GM18951 (cell line): Measurements from ENCODE around the gene PWP1.
"Not testable (repeated sequence)": the region's sequence is repeated elsewhere in the genome, so short reads cannot be mapped to it uniquely, and the experiment has no call there.

Experiments
- POLR2A ChIP-seq: IDR thresholded peaks from 4 replicates; pipeline ENCODE4 v1.6.1; 2011; ENCODE audit warnings: mild to moderate bottlenecking; ENCODE audit not compliant: insufficient read length, insufficient read depth; ENCODE audit errors: extremely low read depth
- in situ Hi-C: fragments of 300-500 bp; cut with MboI; formaldehyde crosslinking; loops from one replicate; pipeline ENCODE4 v1.12.0; 2022; ENCODE audit warnings: low sequenced_read_pairs, mixed read lengths, inconsistent platforms; ENCODE audit not compliant: unreplicated experiment

PWP1 gene

DNA sequence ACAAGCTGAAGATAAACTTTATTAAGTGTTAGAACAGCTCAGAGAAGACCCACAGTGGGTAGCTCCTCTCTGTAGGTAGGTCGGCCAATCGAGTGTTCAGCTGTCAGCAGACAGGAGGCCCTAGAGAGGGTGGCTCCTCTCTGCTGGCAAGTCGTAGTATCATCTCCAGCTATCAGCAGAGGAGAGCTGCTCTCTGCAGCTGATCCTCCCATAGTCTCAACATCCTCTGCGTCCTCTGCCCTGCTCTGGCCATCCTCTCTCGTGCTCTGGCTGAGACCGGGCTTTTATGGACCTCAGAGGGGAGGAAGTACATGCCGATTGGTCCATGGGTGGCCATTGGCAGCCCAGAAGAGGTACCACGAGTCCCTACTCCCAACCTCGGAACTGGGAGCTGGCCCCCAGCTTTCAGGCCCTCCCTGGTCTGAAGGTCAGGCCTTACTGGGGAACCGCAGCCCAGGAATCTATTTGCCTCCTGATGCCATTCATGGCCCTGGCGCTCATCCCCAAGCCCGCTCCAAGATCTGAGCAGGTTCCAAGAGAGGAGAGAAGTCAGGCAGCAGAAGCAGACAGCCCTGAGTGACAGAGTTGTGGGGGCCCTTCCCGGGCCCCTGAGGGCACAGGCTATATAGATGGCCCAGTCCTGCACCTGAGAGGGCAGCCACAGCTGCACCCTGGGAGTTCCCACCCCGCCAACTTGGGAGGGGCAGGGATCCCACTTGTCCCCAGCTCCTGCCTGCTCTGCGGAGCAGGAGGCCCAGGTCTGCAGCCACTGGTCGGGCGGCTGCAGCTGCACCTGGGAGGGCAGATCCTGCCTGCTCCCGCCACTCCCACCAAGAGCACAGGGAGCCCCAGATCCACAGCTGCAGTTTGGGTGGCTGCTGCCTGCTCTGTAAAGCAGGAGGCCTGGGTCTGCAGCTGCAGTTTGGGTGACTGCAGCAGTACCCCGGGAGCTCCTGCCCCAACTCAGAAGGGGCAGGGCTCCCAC lies 3.5 kb upstream of the PWP1 start:
- TF ChIP-seq POLR2A, result no peak
- in situ Hi-C loops, result loop anchor here (5.0 kb wide), 1 partner anchor 205 kb away; no protein-coding TSS in a partner anchor

GRCh38 chr12:107684029-107684795 lies 1.4 kb upstream of the PWP1 start:
- no peak for TF ChIP-seq POLR2A
- in situ Hi-C loops, result loop anchor here (5.0 kb wide), 1 partner anchor 203 kb away; no protein-coding TSS in a partner anchor

GRCh38 chr12:107684990-107685359 lies 624 bp upstream of the PWP1 start:
- in situ Hi-C loops, result loop anchor here (5.0 kb wide), 1 partner anchor 202 kb away; no protein-coding TSS in a partner anchor
- no peak for TF ChIP-seq POLR2A

DNA sequence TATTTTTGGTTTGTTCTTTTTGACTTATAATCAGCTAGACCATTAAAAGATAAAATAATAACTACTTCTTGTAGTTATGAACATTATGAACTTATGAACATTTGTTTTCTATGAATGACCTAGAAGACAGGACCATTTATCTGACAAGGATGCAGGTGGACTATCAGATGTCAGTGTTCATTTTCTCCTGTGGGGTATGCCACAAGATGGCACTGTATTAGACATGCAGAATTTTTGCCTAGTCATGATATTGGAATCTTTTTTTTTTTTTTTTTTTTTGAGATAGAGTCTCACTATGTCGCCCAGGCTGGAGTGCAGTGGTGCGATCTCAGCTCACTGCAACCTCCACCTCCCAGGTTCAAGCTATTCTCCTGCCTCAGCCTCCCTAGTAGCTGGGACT lies 10.2 kb downstream of the PWP1 start:
- in situ Hi-C loops, result not testable (repeated sequence)

GRCh38 chr12:107702106-107702505 lies 16.5 kb downstream of the PWP1 start:
- no peak for TF ChIP-seq POLR2A

GRCh38 chr12:107704041-107704440 lies 18.4 kb downstream of the PWP1 start:
- in situ Hi-C loops, result no loop called here

More at GRCh38 chr12:107702106-107702505, 16.5 kb downstream of the PWP1 start:
- in situ Hi-C loops, result no loop called here

DNA sequence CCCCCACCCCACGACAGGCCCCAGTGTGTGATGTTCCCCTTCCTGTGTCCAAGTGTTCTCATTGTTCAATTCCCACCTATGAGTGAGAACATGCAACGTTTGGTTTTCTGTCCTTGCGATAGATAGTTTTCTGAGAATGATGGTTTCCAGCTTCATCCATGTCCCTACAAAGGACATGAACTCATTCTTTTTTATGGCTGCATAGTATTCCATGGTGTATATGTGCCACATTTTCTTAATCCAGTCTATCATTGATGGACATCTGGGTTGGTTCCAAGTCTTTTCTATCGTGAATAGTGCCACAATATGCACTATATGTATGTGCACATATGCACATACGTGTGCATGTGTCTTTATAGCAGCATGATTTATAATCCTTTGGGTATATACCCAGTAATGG lies 19.9 kb downstream of the PWP1 start:
- in situ Hi-C loops, result not testable (repeated sequence)

More at GRCh38 chr12:107704041-107704440, 18.4 kb downstream of the PWP1 start:
- TF ChIP-seq POLR2A, result no peak

GRCh38 chr12:107715780-107716179 lies 30.2 kb downstream of the PWP1 start:
- no peak for TF ChIP-seq POLR2A
- in situ Hi-C loops, result no loop called here

DNA sequence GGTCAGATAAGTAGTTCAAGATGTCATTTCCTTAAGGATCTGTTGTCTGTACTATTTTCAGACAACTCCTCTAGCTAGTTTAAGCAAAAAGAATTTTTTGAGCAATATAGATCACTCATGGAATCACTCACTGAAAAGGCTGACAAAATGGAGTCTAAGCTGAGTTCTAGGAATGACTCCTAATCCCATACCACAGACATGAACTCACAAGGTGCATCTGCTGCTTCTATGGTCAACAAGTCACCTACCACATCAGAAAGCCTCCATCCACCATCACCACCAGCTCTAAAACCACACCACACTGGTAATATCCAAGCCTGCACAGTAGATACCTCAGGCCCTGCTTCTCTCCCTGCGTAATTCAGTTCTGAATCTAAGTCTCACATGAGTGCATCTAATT lies 33.0 kb downstream of the PWP1 start:
- in situ Hi-C loops, result no loop called here
- TF ChIP-seq POLR2A, result no peak

DNA sequence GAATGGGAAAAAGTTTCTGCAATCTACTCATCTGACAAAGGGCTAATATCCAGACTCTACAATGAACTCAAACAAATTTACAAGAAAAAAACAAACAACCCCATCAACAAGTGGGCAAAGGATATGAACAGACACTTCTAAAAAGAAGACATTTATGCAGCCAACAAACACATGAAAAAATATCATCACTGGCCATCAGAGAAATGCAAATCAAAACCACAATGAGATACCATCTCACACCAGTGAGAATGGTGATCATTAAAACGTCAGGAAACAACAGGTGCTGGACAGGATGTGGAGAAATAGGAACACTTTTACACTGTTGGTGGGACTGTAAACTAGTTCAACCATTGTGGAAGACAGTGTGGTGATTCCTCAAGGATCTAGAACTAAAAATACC lies 41.7 kb downstream of the PWP1 start:
- in situ Hi-C loops, result not testable (repeated sequence)

GRCh38 chr12:107727742-107728141 lies 42.1 kb downstream of the PWP1 start:
- in situ Hi-C loops, result not testable (repeated sequence)

GRCh38 chr12:107730618-107731341 lies 45.2 kb downstream of the PWP1 start:
- in situ Hi-C loops, result no loop called here
- TF ChIP-seq POLR2A, result no peak

DNA sequence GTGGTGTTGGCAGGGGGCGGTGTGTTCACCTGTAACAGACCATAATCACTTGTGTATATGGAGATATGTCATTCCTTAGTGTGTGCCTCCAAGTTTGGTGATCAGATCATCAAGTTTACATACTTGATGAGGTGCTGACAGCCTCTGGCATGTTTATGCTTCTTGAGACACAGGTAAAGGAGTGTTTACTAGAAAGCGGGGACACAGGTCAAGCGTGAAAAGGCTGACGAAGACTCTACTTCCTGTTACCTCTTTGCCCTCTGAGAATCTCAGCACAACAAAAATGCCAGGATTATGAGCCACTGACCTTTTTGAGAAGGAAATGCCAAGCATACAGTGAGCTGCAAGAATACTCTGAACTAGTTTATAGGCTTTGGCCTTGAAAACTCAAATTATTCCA lies 45.8 kb downstream of the PWP1 start:
- no peak for TF ChIP-seq POLR2A

GRCh38 chr12:107732365-107732764 lies 46.8 kb downstream of the PWP1 start:
- no peak for TF ChIP-seq POLR2A
- in situ Hi-C loops, result no loop called here

More for the DNA sequence above, 45.8 kb downstream of the PWP1 start:
- in situ Hi-C loops, result no loop called here
